Measurements from ENCODE around the gene PRR12. TPM values are rescaled to one million over a fixed set of nuclear protein-coding genes. Genes with fewer than 3 reads are reported as not detected.

PRR12 gene
- total RNA-seq, 1 experiment from 2014 or later: 40.4 TPM

DNA sequence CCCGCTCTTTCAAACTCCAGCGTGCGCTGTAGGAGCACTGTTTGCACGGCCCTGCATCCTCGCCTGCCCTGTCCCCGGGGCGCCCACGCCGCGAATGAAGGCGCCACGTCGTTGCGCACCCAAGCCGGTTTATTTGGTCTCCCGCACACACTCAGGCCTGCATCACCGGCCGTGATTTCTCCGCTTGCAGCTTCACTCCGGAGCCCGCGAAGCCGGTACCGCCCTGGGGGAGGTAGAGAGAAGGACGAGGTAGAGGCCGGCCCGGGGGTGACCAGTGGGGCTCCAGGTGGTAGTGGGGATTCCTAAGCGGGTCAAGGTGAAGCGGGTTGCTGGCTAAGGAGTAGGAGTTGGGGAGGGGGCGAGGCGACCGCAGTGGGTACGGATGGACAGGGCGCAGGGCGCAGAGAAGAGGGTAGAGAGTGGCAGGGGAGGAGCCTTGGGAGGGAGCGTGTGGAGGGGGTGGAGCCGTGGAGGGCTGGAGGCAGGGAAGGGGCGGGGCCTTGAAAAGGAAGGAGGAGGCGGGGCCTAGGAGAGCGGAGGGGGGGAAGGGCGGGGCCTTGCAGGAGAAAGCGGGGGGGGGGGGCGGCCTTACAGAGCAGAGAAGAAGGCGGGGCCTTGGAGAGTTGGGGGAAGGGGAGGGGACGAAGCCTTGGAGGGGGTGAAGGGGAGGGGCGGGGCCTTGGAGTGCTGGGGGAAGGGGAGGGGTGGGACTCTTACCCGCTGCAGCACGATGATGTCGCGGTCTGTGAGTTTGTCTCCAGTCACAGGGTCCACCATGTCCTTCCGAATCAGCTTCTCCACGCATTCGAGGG, 35.2 kb upstream of the PRR12 start:
- H3K27ac ChIP-seq: no peak overlapping the region
- no peaks in the 10 kb centered on the region for H3K9me2 ChIP-seq (ENCODE audit: insufficient read depth)
- no peak overlapping the region for H3K4me2 ChIP-seq
- no peaks in the 10 kb centered on the region for H4K20me1 ChIP-seq (ENCODE audit: insufficient read depth)
- H3K79me2 ChIP-seq (ENCODE audit: low read depth): no peaks in the 10 kb centered on the region
- H3K9me3 ChIP-seq (ENCODE audit: insufficient read depth, low read depth): no peaks in the 10 kb centered on the region
- no peaks in the 10 kb centered on the region for H3K4me1 ChIP-seq (replicated peaks; ENCODE audit: insufficient read depth)
- H3K4me3 ChIP-seq: no peak overlapping the region
- peaks cover 18% of the 10 kb centered on the region for H3F3A ChIP-seq (ENCODE audit: insufficient read depth, low read depth)
- intact Hi-C loops (cut with micrococcal nuclease; ENCODE audit: unreplicated experiment): no loop called here
- TF ChIP-seq EZH2 (IDR thresholded peaks at IDR 0.05; ENCODE audit: low read depth): no peak
- TF ChIP-seq, protein P1, sequence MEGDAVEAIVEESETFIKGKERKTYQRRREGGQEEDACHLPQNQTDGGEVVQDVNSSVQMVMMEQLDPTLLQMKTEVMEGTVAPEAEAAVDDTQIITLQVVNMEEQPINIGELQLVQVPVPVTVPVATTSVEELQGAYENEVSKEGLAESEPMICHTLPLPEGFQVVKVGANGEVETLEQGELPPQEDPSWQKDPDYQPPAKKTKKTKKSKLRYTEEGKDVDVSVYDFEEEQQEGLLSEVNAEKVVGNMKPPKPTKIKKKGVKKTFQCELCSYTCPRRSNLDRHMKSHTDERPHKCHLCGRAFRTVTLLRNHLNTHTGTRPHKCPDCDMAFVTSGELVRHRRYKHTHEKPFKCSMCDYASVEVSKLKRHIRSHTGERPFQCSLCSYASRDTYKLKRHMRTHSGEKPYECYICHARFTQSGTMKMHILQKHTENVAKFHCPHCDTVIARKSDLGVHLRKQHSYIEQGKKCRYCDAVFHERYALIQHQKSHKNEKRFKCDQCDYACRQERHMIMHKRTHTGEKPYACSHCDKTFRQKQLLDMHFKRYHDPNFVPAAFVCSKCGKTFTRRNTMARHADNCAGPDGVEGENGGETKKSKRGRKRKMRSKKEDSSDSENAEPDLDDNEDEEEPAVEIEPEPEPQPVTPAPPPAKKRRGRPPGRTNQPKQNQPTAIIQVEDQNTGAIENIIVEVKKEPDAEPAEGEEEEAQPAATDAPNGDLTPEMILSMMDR (conservative IDR thresholded peaks at IDR 0.05): no peak
- POLR2A ChIA-PET (ENCODE audit: unreplicated experiment): no interaction called here
- H2AFZ ChIP-seq: no peak overlapping the region
- no peaks in the 10 kb centered on the region for H3K36me3 ChIP-seq (ENCODE audit: low read depth)
- CTCF ChIA-PET: no interaction called here
- DNase-seq: no peak
- no TSS peak for BruUV-seq (replicated peaks)
- H3K27me3 ChIP-seq (ENCODE audit: insufficient read depth, low read depth): no peaks in the 10 kb centered on the region

DNA sequence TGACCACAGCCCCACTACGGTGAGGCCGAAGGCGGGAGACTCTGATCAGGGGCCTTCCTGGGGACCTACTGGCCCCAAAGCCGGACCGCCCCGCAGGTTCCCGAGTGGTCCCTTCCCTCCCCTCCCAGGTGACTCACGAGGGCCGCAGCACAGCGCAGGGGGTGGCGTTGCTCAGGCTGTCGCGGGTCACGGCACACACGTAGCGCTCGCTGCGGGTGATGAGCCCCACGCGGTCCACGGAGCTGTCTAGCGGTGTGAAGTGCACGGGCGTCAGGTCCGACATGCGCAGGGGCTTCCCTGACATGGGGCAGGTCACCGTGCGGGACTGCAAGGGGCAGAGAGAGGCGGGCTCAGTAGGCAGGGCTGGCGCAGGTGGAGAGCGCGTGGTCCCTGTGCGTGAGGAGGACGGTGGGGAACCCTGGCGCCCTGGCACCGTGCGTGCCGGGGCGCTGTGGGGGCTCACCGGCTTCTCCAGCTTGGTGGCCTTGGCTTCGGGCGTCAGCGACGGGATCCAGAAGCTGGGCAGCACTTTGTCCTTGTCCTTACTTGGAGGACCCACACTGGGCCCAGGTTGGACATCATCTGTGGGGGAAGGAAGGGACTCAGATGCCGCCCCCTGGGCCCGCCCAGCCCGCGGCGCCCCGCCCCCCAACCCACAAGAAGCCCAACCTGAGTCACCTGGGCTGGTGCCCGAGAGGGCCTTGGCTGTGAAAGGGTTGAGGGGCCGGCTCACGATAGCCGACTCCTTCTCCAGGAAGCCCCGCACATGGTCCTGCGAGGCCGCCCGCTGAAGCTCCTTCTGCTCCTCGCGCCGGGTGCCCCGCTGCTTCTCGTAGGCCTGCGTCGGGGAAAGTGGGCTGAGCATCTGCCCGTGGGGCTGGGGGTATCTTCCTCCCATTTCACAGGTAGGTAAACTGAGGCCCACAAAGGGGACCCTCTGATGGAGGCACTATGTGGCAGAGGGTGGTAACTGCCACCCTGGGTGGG, 34.3 kb upstream of the PRR12 start:
- Histone ChIP-seq H2AFZ (no peak overlapping the region), H3K36me3 (ENCODE audit: low read depth) (no peaks in the 10 kb centered on the region), H3K27me3 (ENCODE audit: insufficient read depth, low read depth) (no peaks in the 10 kb centered on the region), H3F3A (ENCODE audit: insufficient read depth, low read depth) (peaks cover 18% of the 10 kb centered on the region), H3K4me1 (replicated peaks; ENCODE audit: insufficient read depth) (no peaks in the 10 kb centered on the region), H3K9me3 (ENCODE audit: insufficient read depth, low read depth) (no peaks in the 10 kb centered on the region), H3K79me2 (ENCODE audit: low read depth) (no peaks in the 10 kb centered on the region), H3K4me2 (no peak overlapping the region), H3K4me3 (no peak overlapping the region), H3K9me2 (ENCODE audit: insufficient read depth) (no peaks in the 10 kb centered on the region), H3K27ac (no peak overlapping the region), H4K20me1 (ENCODE audit: insufficient read depth) (peaks cover 2% of the 10 kb centered on the region; the same call in 1 of the 2 replicates)
- no TSS peak for BruUV-seq (replicated peaks)
- ChIA-PET POLR2A (ENCODE audit: unreplicated experiment) (no interaction called here), CTCF (no interaction called here)
- intact Hi-C loops (cut with micrococcal nuclease; ENCODE audit: unreplicated experiment): no loop called here
- TF ChIP-seq, protein P1 (conservative IDR thresholded peaks at IDR 0.05): no peak
- TF ChIP-seq EZH2 (IDR thresholded peaks at IDR 0.05; ENCODE audit: low read depth): no peak
- no peak for DNase-seq

DNA sequence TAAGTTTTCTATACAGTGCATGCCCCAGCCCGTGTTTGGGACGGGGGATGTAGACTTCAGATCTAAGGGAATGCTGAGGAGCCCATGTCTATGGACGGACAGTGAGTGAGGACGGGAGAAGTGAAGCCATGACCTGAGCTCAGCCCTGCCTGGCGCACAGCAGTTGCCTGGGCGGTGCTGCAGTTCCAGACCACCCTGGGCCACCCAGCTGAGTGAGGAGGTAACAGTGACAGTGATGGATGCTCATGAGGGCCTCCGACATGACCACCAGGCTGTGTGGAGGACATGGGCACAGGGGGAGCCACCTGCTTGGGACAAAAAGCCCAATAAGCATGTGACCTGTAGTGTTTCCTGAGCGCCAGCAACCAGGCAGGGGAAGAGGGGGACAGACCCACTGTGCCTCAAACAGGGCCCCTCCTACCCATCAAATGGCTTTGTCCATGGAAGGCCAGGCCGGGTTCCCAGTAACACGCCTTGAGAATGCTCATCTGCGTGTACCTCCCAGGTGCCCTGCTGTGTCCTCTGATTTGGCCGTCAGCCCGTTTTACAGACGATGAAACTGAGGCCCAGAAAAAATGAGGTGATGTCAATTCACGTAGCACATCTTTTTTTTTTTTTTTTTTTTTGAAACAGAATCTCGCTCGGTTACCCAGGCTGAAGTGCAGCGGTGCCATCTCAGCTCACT, 33.2 kb upstream of the PRR12 start:
- H3K4me3 ChIP-seq: no peak overlapping the region
- BruUV-seq (replicated peaks): no TSS peak
- H4K20me1 ChIP-seq (ENCODE audit: insufficient read depth): peaks cover 7% of the 10 kb centered on the region; the same call in 1 of the 2 replicates
- no peaks in the 10 kb centered on the region for H3K4me1 ChIP-seq (replicated peaks; ENCODE audit: insufficient read depth)
- H3K4me2 ChIP-seq: no peak overlapping the region
- H3K27ac ChIP-seq: no peak overlapping the region
- H3F3A ChIP-seq (ENCODE audit: insufficient read depth, low read depth): peaks cover 18% of the 10 kb centered on the region
- no peaks in the 10 kb centered on the region for H3K9me2 ChIP-seq (ENCODE audit: insufficient read depth)
- no peak for TF ChIP-seq EZH2 (IDR thresholded peaks at IDR 0.05; ENCODE audit: low read depth)
- TF ChIP-seq, protein P1 (conservative IDR thresholded peaks at IDR 0.05): no peak
- intact Hi-C loops (cut with micrococcal nuclease; ENCODE audit: unreplicated experiment): no loop called here
- H3K79me2 ChIP-seq (ENCODE audit: low read depth): no peaks in the 10 kb centered on the region; the same call in 1 of the 2 replicates
- ChIA-PET POLR2A (ENCODE audit: unreplicated experiment) (no interaction called here), CTCF (interaction anchor here (0.7 kb wide), 1 partner anchor 161 kb away, joined by 3 read pairs; no protein-coding TSS in a partner anchor)
- H3K9me3 ChIP-seq (ENCODE audit: insufficient read depth, low read depth): no peaks in the 10 kb centered on the region
- DNase-seq: no peak
- no peaks in the 10 kb centered on the region for H3K36me3 ChIP-seq (ENCODE audit: low read depth)
- H3K27me3 ChIP-seq (ENCODE audit: insufficient read depth, low read depth): no peaks in the 10 kb centered on the region
- no peak overlapping the region for H2AFZ ChIP-seq

Measured in PC-9 (cell line).